8988T (cell line): Measurements from ENCODE around the gene RAC3.

Experiments used
- DNase-seq: peaks from one replicate; pipeline ENCODE4 v3.0.0; 2011

RAC3 gene

DNA sequence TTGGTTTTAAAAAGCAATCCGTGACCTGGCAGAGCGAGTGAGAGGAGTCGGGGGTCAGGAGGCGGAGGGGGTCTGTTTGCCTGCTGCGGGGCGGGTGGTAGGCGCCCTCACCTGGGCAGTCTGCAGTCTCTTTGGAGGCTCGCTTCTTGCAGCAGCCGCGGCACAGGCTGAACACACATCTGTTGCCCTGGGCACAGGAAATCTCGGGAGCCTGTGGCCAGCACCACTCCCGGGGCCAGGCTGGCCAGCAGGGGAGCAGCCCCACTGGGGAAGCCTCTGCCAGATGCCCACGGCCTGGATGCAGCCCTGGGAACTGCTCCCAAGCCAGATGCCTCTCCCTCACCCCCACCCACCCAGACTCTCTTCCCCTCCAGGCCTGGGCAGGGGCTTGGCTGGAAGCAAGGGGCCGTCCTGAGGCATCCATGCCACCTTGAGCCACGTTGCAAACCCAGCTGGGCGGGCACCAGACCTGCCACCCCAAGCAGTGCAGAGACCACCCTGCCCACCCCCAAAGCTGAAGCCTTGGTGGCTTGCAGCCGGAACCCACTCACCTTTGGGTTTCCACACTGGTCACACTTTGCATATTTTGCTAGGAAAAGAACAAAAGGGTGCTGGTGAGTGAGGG, 26.9 kb downstream of the RAC3 start:
- DNase-seq = no peak

DNA sequence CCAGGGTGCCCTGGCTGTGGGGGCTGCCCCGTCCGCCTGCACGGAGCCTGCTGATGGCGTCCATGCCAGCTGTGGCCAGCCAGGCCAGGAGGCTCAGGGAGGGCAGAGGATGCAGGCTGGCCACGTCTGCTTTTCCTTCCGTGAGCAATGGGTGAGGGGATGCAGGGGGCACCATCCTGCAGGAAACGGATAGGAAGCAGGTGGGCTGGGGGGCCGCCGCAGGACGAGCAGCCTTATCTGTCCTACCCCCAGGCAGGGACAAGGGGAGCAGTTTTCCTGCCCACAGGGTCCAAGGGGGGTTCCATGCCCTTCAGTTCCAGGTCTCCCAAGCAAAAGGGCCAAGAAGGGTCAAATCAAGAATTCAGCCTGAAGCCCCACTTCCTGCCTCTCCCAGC, 27.4 kb downstream of the RAC3 start:
- no peak for DNase-seq

DNA sequence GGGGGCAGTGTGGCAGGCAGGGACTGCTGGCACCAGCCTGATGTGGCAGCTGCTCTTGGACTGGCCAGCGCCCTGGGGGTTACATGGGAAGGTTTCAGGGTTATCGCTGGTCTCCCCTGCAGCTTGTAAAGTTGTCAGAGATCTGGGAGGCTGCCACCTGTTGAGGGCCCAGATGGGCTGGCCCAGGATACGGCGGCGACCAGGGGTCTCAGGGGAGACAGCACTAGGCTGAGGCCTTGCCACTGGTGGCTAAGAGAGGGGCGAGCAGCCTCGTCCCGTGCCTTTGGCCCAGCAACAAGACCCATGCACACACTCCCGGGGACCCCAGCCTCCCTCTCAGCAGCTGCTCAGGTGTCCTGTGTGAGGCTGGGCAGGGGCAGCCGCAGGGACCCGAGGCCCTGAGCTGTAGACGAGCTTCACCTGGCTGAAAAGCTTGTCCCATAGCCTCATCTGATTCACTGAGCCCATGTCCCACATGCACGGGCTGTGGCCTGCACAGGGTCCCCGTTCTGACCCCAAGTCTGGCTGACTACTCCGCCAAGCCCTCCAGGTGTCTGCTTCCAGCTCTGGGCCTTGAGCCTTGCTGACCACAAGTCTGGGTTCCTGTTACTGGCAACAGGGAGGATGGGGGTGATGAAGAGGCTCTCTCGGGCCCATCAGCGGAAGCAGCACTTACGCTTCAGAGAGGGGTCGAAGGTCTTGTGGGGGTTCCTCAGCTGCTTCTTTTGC, 28.0 kb downstream of the RAC3 start:
- no peak for DNase-seq

DNA sequence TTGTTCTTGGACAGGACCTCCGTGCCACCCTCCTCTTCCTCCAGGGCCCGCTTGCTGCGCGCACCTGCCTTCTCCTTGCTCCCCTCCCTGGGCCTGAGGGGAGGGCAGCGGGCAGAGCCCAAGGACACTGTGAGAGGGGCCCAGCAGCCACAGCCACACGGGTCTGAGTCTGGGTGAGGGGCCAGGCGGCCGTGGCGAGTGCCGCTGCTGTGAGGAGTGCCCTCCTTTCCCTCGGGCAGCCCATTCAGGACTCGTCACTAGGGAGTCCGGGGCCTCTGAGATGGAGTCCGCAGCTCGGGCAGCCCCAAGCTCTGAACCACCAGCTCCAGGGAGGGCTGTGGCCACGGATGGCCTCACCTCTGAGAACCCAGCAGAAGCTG, 28.5 kb downstream of the RAC3 start:
- DNase-seq = no peak

DNA sequence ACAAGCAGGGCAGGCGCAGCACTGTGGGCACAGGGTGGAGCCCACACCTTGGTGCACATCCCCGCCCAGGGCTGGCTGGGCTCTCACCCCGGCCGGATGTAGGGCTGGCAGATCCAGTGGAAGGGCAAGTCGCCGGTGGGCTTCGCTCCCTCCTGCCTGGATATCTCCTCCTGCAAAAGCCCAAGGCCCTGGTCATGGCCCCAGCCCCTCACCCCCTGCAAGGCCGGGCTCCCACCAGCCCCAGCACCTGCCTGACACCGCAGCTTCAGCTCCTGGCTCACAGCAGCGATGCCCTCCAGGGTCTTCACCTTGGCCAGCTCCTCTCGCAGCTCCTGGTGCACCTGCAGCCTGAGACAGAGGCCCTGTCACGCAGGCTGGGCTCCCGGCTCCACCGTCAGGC, 29.1 kb downstream of the RAC3 start:
- DNase-seq = no peak

DNA sequence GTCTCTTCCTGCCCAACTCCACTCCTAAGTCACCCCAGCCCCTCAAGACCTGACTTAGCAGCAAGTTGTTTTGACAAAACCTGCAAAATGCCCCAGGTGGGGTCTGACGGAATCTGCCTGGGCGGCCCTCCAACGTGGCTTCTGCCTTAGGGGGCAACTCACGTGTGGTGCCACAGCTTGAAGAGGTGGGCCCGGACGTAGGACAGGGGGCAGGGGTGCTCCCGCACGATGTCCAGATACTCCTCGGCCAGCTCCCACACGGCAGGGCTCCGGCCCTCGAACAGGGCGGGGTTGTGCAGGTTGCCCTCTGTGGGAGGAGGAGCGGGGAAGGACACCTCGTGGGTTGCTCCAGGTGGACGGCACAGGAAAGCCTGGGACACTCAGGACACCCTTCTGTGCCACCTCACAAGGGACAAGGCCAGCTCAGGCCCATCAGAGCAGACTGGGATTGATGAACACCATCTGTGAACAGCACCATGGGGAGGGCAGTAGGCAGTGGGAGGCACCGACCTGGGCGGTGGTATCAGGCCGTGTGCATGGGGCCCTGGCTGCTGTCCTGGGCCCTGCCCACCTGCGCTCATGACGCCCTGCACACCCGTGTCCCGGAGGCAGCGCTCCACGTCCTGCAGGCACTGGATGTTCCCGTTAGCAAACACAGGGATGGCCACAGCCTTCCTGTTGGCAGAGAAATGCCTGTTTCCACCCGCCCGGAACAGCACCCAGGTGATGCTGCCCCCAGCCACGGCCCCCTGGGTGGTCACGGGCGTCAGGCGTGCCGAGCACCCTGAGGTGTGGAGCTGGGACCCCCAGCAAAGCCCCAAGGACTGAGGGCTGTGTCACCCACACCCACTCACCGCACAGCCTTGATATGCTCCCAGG, 29.8 kb downstream of the RAC3 start:
- no peak for DNase-seq

DNA sequence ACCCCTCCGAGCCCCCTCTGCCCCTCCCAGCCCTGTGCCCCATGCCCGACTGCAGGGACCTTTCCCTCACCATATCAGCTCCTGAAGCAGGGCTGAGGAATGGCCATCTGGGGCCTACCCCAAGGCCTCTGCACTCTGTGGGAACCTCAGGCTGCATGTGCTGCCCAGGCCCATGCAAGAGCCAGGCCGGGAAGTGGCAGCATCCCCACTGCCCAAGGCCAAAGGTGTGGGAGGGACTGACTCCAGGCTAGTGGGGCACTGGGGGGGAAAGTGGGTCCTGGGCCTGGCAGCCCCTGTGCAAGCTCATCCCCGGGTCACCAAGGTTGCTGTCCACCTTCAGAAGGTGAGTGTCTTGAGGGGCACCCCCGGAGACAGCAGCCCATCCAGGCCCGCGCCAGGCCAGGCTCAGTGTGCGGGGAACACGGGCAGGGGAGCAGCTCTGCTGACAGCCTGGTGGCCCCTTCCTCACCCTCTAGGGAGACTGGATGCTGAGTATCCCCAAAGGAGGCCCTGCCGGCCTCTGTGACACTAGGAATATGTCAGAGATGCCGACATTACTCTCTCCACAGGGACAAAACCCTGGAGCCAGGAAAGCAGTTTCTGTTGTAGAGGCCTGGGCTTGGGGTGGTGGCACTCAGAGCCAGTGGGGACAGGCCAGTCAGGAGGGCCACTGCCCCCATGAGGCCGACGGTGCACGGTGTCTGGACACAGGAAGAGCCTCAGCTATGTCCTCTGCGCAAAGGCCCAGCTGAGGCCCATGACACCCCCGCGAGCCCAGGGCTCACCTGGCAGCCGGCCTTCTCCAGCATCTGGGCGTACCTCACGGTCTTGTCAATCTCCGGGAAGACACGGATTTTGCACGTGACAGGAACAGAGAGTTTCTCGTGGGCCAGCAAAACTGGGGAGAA, 30.9 kb downstream of the RAC3 start:
- peak; percentile 33 for DNase-seq

DNA sequence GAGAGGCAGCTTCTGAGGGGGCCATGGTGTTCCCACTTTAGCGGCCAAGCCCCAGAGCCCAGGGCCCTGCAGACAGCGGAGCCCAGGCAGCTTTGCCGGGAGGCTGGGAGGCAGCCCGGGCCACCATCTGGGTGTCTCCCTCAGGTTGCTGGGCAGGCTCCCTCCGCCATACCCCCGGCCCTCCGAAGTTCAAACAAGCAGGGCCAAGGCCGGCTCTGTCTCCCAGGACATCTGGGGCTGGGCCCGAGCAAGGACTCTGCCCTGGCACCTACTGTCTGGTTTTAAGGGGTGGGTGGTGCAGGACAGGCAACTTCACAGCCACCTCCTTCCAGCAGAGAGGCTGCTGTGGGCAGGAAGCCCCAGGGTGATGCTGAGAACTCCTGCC, 31.5 kb downstream of the RAC3 start:
- DNase-seq = no peak

DNA sequence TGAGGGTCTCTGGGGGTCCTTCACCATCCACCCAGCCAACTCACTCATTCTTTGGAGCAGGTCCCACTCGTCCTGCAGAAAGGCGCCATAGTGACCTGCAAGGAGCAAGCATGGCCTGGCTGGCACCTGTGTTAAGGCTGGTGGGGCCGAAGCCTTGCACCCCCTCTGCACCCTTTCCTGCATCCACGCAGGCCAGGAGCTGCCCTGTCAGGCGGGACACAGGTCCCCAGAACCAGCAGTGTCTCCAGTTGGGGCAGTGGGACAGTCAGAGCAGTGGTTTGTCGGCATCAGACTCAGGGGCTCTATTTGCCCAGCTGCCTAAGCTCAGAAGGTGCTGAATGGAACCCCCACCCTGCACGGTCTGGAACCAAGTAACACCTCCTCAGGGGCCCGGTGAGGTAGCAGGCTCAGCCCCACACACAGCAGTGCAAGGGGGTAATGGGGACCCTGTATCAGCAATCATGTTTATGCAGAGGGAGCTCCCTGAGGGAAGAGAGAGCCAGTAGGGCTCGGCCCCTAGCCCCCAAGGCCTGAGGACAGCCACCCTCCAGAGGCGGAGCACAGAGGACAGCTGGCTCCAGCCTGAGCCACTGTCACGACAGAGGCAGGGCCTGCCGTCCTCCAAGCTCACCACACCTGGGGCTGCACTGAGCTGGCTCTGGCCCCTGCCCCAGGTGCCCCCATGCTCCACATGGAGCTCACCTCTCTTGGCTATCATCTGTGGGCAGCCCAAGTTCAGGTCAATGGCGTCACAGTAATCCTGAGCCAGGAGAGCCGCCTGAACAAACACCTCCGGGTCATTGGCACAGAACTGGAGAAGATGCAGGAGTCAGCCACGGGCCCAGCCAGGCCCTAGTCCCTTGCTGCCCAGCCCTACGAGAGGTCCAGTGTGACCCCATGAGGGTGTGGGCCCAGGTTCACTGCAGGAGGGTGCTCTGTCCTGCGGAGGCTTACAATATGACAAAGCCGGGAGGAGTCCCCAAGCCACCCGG, 32.2 kb downstream of the RAC3 start:
- DNase-seq = no peak

DNA sequence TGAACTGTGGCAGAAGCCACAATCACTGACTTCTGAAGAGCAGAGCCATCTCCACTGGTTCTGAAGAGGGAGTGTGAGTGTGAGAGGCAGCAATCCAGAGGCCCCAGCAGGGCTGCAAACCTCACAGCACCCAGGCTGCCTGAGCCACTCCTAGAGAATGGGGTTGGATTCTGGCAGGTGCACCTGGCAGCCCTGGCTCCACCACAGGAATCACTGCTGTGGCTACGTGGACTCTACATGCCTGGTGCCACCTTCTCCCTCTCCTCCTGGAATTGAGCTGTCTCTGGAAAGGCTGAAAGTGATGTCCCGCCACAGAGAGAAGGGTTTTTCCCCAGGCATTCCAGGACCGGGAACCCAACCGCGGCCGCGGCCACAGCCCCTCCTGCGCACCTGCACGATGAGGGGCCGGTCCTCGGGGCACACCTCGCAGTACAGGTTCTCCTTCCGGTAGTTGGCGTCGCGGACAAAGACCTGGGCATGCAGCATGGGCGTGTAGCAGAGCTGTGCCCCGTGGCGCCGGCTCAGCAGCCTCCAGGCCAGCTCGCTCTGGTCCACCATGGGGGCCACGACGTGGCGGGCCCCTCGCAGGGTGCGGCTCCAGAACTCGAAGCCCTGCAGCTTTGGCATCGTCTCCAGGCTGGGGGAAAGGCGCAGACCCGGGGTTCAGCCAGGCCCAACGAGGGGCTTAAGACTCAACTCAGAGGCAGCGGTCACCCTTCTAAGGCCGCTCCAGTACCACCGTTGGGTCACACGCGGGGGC, 33.1 kb downstream of the RAC3 start:
- no peak for DNase-seq

DNA sequence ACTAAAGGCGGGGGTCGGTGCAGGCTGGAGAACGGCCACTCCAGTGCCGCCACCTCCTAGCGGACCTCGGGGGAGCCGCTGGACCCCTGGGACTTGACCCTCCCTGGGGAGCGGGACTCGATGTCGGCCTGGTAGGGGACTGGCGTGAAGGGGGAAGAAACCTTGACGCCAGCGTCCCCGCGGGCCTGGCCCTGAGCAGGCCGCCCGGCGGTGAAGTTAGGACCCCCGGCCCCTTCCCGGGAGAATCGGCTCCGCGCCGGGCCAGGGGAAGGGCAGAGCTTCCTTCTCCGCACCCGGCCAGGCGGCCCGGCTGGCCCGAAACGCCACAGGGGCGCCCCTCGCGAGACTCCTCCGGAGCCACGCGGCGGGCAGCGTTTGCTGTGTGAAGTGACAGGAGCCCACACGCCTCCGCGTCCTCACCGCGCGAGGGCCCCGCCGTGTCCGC, 33.7 kb downstream of the RAC3 start:
- no peak for DNase-seq

DNA sequence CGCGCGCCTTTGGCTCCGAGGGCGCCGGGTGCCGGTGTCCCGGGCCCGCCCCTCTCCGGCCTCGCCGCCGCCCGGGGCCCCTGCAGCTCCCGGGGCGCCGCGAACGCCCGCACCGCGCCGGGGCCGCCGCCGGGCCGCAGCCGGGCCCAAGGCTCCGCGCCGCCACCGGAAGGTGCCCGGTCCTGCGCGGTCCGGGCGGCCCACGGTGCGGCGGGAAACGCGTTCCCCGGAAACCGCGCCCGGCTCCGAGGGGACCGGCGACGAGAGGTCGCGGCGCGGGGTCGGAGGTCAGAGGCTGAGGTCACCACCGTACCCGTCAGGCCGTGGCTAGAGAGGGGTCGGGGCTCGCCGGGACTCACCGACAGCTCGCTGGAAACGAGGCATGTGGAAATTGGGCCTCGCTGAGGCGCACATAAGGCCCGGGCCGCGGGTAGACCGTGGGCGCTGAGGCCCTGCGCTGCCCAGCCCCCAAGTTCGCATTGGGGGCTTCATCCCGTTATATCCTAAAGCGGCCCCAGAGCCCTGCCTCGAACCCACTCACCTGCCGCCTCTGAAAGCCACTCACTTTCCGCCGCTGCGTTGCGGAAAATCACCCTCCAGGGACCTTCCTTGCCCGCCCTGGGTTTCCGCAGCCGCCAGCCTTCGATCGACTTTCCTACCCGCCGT, 34.3 kb downstream of the RAC3 start, which contains the start of gene DUS1L:
TSS of gene DUS1L (minus strand) at position 167 of the 666 bp plus-strand sequence. CDS start 745 bp downstream, outside the sequence.
- DNase-seq = no peak

DNA sequence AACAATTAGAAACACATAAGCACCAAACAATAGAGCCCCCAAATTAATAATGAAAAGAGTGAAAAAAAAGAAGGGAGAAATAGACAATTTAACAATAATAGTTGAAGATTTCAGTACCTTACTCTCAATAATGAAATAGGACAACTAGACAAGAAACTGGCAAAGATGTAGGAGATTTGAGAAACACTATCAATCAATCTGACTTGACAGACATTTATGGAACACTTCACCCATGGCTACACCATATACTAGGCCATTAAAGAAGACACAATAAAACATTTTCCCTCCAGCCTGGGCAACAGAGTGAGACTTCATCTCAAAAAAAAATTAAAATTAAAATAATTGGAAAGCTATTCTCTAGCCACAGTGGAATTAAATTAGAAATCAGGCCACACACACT, 39.1 kb downstream of the RAC3 start:
- DNase-seq = no peak

DNA sequence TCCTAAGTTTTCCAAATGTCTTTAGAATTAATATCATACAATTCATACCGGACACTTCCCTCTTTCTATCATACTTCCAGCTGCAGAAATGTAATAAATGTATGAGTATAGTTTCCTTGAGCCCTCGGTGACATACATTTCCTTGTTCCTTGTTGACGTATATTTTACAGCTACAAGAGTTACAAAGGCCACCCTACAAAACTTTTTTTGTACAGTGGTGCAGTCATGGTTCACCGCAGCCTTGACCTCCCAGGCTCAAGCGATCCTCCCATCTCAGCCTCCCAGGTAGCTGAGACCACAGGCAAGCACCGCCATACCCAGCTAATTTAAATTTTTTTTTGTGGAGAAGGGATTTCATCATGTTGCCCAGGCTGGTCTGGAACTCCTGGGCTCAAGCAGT, 41.3 kb downstream of the RAC3 start:
- no peak for DNase-seq

DNA sequence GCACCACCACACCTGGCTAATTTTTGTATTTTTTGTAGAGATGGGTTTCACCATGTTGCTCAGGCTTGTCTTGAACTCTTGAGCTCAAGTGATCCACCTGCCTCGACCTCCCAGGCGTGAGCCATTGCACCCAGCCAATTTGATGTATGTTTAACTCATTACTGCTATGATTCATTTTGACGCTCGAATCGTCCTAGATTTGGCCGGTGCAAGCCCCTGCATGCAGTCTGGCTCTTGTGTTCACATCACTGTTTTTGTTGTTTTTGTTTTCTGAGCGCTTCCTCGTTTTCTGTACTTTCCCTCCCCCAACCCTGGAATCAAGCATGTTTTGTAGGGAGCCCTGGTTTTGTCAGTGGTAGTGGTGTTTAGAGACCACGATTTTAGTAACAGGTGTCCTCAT, 42.0 kb downstream of the RAC3 start:
- no peak for DNase-seq

DNA sequence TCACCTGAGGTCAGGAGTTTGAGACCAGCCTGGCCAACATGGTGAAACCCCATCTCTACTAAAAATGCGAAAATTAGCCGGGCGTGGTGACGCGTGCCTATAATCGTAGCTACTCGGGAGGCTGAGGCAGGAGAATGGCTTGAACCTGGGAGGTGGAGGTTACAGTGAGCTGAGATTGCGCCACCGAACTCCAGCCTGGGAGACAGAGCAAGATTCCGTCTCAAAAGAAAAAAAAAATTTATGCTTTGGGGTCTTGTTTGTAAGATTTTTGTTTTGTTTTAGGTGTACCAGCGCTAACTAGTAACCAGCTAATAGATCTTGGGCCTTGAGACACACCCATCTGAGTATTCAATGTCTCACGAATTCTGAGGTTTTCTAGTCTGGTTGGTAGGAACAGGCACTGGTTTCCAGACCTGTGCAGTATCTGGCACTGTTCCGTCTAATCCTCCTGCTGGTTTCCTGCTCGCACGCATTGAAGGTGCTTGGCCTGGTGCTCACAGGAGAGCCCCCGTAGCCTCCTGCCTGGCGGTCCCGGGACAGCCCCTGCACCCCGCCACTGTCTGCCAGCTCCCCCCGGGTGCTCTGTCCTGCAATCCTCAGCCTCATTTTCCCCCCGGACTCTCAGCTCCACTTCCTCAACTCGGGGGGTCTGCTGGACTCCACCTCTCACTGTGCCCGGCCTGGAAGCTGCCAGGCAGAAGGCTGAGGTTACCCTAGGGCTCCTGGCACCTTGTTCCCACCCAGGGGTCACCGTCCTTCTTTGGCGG, 44.7 kb downstream of the RAC3 start:
- DNase-seq = no peak

DNA sequence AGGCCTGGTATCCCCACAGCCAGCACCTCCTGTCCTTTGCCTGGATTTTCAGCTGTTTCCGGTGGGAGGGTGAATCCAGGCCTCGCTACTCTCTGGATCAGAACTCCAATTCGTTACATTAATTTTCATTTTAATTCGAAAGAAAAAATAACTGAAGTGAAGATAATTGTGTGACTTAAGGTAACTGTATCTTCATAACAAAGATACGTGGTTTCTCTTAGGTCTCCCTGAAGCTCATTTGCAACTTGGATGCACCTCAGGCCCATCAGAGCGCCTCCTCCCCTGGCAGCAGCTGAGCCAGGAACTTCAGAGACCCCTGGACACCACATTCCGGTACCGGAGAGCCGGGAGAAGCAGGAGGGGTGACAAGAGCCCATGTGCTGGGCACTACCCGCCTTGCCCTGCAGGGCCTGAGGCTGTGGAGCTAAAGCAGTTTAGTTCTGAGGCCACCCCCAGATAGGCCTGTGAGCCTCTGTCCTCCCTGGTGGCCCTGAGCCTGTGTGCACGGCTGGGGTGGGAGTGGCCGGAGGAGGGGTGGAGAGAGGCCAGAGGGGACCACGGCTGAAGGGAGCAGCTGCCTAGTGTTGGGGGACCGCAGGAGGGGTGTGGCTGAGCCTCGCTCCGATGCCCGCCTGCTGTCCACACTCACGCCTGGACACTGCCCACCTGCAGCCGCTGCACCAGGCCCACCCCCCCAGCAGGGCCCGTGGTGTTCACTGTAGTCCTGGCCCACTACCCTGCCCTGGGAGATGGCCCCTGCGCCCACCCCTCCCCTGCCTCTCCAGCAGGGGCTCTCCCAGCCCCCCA, 45.5 kb downstream of the RAC3 start:
- no peak for DNase-seq

DNA sequence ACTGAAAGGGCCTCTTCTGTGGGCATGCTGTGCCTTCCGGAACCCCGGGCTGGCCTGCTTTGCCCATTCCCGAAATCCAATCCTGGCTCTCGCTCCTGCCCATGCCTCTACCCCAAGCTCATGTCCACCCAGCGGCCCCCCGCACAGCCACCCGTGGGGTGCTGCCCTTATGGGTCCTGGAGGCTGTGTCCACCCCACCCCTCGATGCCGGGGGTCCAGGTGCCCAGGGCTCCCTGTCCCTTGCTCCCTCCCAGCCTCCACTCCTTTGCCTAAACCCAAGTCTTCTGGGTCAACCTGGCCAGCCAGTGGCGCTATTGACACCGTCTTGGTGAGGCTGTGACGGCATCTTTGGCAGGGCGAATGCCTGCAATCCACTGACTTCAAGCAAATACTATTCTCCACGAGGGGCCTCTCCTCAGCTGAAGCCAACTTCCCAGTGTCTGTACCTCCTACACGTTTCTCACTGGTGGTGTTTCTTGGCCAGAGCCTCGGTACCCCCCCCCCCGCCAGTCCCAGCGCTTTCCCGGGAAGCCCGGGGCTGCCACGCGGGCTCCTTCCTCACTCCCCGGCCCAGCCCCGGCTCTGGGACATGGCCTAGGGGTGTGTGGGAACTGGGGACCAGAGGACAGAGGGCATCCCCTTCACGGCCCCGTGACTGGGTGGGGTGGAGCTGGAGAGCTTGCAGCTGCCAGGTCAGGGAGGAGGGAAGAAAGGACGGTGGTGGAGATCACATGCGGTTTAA, 46.3 kb downstream of the RAC3 start:
- DNase-seq = no peak
